NT2/D1 (cell line): ENCODE measurements around the gene FHOD3.

Experiments used
- DNase-seq: peaks from one replicate; pipeline ENCODE4 v3.0.0-alpha.2; 2011; ENCODE audit warnings: low read depth, low spot score
- H3K27me3 ChIP-seq: 2 replicates; pipeline ENCODE4 v1.6.0; 2011; ENCODE audit warnings: mild to moderate bottlenecking; ENCODE audit not compliant: insufficient read length, insufficient read depth
- H3K36me3 ChIP-seq: 2 replicates; pipeline ENCODE4 v1.6.1; 2011; ENCODE audit warnings: mild to moderate bottlenecking, low read length, mixed read lengths; ENCODE audit not compliant: insufficient read depth, insufficient read length
- H3K4me1 ChIP-seq: 2 replicates; pipeline ENCODE4 v1.5.1; 2011; ENCODE audit not compliant: insufficient read depth, insufficient read length
- H3K4me3 ChIP-seq: 2 replicates; pipeline ENCODE4 v1.5.1; 2011; ENCODE audit warnings: low read depth; ENCODE audit not compliant: insufficient read length
- H3K9ac ChIP-seq: 2 replicates; pipeline ENCODE4 v1.6.0; 2011; ENCODE audit warnings: low read depth; ENCODE audit not compliant: insufficient read length
- H3K9me3 ChIP-seq: 2 replicates; pipeline ENCODE4 v1.5.1; 2011; ENCODE audit warnings: mild to moderate bottlenecking, low read length; ENCODE audit not compliant: insufficient read depth
- SUZ12 ChIP-seq: IDR thresholded peaks from 2 replicates; pipeline ENCODE4 v1.6.1; 2011; ENCODE audit not compliant: insufficient read length, insufficient read depth; ENCODE audit errors: extremely low read depth
- YY1 ChIP-seq: IDR thresholded peaks from 2 replicates; pipeline ENCODE4 v1.6.1; 2011; ENCODE audit not compliant: insufficient read length, insufficient read depth
- ZNF274 ChIP-seq: IDR thresholded peaks from 2 replicates; pipeline ENCODE4 v1.6.1; 2011; ENCODE audit warnings: mild to moderate bottlenecking, low read depth, low read length

Gene FHOD3

DNA sequence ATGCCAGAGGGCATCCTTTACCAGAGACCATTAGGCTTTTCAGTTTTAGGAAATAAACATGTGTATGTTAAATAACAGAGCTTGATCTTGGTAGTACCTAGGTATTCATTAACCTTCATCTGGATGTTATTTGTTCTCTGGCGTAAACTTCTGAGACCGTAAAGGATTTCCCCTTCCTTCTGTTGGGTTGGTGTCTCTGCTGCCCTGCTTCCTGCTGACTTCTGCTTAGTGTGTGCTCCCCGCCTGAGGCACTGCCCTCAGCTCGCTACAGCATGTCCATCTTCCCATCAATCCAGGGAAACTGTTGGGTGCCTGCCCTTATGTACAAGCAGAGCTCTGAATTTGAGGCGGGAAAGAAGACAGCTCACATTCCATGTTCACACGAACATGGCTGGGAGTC lies 353.4 kb downstream of the FHOD3 start:
- H3K27me3 ChIP-seq = no peaks in the 10 kb centered on the region
- no peak for DNase-seq

GRCh38 chr18:36652503-36652902 lies 355.0 kb downstream of the FHOD3 start:
- no peak for DNase-seq
- Histone ChIP-seq H3K9me3 (no peaks in the 10 kb centered on the region), H3K4me3 (no peak overlapping the region), H3K36me3 (no peaks in the 10 kb centered on the region), H3K4me1 (peaks cover 2% of the 10 kb centered on the region), H3K9ac (no peak overlapping the region), H3K27me3 (no peaks in the 10 kb centered on the region)
- TF ChIP-seq YY1 = no peak
- TF ChIP-seq ZNF274 = no peak
- TF ChIP-seq SUZ12 = no peak

More for the DNA sequence above, 353.4 kb downstream of the FHOD3 start:
- no peak overlapping the region for H3K9ac ChIP-seq
- TF ChIP-seq SUZ12 = no peak
- no peak for TF ChIP-seq ZNF274
- no peak for TF ChIP-seq YY1
- no peaks in the 10 kb centered on the region for H3K36me3 ChIP-seq
- no peaks in the 10 kb centered on the region for H3K9me3 ChIP-seq
- H3K4me1 ChIP-seq = peaks cover 2% of the 10 kb centered on the region
- H3K4me3 ChIP-seq = no peak overlapping the region

DNA sequence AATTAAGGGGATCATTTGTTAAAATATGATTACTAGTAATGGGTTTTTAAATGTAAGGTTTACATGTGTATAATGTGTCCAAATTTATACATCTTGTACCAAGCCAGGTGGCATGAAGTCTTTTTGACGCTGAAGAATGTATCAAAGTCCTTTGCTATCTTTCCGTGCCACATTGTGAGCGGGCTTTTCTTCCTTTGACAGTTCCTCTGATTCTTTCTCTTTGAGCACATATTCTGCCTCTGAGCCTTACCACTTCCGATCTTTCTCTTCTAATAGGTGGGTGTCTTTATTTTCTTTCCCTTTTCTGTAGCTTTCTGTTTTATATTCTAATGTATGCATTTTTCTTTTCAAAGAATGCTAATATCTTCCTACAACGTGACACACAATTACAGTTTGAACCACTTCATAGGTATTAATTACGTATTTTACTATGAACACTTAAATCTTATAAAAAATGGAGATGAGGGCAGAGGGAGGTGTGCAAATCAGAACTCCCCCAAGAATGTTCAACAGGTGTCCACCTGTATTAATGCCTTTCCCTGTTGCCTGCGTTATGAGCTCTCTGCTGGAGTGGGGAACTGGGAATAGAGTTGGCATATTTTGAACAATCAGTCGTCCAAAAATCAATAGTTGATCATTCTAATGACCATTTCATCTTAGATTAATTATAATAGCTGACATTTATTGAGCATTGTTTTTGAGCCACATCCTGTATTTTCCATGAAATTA lies 355.8 kb downstream of the FHOD3 start:
- no peak for DNase-seq
- Histone ChIP-seq H3K9ac (no peak overlapping the region), H3K4me3 (no peak overlapping the region), H3K27me3 (no peaks in the 10 kb centered on the region), H3K9me3 (no peaks in the 10 kb centered on the region), H3K36me3 (no peaks in the 10 kb centered on the region), H3K4me1 (peaks cover 2% of the 10 kb centered on the region)
- no peak for TF ChIP-seq YY1
- TF ChIP-seq ZNF274 = no peak

- H3K9me3 ChIP-seq = no peaks in the 10 kb centered on the region
- TF ChIP-seq YY1 (no peak), ZNF274 (no peak), SUZ12 (no peak)
- H3K36me3 ChIP-seq = no peaks in the 10 kb centered on the region
- H3K4me3 ChIP-seq = no peak overlapping the region
- no peaks in the 10 kb centered on the region for H3K27me3 ChIP-seq
- peaks cover 2% of the 10 kb centered on the region for H3K4me1 ChIP-seq
- H3K9ac ChIP-seq = no peak overlapping the region
- DNase-seq = no peak
Observed at GRCh38 chr18:36653870-36654269, 356.4 kb downstream of the FHOD3 start.

GRCh38 chr18:36655074-36655473 lies 357.6 kb downstream of the FHOD3 start:
- no peak for DNase-seq
- no peak for TF ChIP-seq ZNF274
- no peak for TF ChIP-seq SUZ12
- no peak for TF ChIP-seq YY1
- Histone ChIP-seq H3K4me3 (no peak overlapping the region), H3K27me3 (no peaks in the 10 kb centered on the region), H3K4me1 (peaks cover 2% of the 10 kb centered on the region), H3K36me3 (no peaks in the 10 kb centered on the region), H3K9me3 (no peaks in the 10 kb centered on the region), H3K9ac (no peak overlapping the region)

- TF ChIP-seq YY1 (no peak), ZNF274 (no peak), SUZ12 (no peak)
- Histone ChIP-seq H3K9ac (no peak overlapping the region), H3K4me3 (no peak overlapping the region), H3K36me3 (no peaks in the 10 kb centered on the region), H3K4me1 (peaks cover 2% of the 10 kb centered on the region), H3K27me3 (no peaks in the 10 kb centered on the region), H3K9me3 (no peaks in the 10 kb centered on the region)
- no peak for DNase-seq
Observed at GRCh38 chr18:36655930-36656329, 358.4 kb downstream of the FHOD3 start.

DNA sequence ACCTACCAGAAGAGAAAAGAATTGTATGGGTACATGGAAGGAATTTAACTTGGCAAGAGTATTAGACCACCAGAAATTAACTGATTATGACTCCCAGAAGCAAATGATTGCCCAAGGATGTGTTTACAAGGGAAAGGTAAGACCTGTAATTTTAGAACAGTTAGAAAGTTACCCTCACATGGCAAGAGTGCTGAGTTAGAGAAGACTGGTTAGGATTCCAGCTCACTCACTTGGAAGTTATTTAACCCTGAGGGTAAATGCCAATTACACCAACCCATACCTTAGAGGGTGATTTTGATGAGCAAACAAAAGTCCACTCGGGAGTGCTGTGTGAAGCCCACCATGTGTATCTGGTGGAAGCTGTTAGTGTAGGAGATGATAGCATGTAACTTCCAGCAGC lies 361.1 kb downstream of the FHOD3 start:
- Histone ChIP-seq H3K4me3 (no peak overlapping the region), H3K9me3 (no peaks in the 10 kb centered on the region), H3K4me1 (no peaks in the 10 kb centered on the region), H3K9ac (no peak overlapping the region), H3K36me3 (no peaks in the 10 kb centered on the region), H3K27me3 (no peaks in the 10 kb centered on the region)
- no peak for DNase-seq
- TF ChIP-seq ZNF274 (no peak), SUZ12 (no peak), YY1 (no peak)

- H3K9ac ChIP-seq = no peak overlapping the region
- no peak for DNase-seq
- no peaks in the 10 kb centered on the region for H3K27me3 ChIP-seq
- no peak overlapping the region for H3K4me3 ChIP-seq
- no peaks in the 10 kb centered on the region for H3K4me1 ChIP-seq
- H3K9me3 ChIP-seq = no peaks in the 10 kb centered on the region
- TF ChIP-seq YY1 (no peak), SUZ12 (no peak), ZNF274 (no peak)
- no peaks in the 10 kb centered on the region for H3K36me3 ChIP-seq
Observed at GRCh38 chr18:36660311-36660710, 362.8 kb downstream of the FHOD3 start.
